ENCODE measurements around the gene GRIP2.

GRCh38 chr3:14566812-14567211 lies 26.7 kb upstream of the GRIP2 start:
- TF ChIP-seq, protein P1, sequence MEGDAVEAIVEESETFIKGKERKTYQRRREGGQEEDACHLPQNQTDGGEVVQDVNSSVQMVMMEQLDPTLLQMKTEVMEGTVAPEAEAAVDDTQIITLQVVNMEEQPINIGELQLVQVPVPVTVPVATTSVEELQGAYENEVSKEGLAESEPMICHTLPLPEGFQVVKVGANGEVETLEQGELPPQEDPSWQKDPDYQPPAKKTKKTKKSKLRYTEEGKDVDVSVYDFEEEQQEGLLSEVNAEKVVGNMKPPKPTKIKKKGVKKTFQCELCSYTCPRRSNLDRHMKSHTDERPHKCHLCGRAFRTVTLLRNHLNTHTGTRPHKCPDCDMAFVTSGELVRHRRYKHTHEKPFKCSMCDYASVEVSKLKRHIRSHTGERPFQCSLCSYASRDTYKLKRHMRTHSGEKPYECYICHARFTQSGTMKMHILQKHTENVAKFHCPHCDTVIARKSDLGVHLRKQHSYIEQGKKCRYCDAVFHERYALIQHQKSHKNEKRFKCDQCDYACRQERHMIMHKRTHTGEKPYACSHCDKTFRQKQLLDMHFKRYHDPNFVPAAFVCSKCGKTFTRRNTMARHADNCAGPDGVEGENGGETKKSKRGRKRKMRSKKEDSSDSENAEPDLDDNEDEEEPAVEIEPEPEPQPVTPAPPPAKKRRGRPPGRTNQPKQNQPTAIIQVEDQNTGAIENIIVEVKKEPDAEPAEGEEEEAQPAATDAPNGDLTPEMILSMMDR (IDR thresholded peaks at IDR 0.05) = no peak
- no peak for TF ChIP-seq EZH2phosphoT487 (IDR thresholded peaks at IDR 0.05)
- TF ChIP-seq EZH2 (IDR thresholded peaks at IDR 0.05) = no peak
